Activated naive CD8-positive, alpha-beta T cell treated with anti-CD3 and anti-CD28 coated beads, Interleukin-2, amount 50 U/mL, for 16 hours (primary cell): Measurements from ENCODE around the gene OR5AU1.

ENCODE experiments used
- DNase-seq: peaks from one replicate; pipeline ENCODE4 v3.0.0-alpha.2; 2020; ENCODE audit warnings: low read depth, low spot score

The OR5AU1 gene

DNA sequence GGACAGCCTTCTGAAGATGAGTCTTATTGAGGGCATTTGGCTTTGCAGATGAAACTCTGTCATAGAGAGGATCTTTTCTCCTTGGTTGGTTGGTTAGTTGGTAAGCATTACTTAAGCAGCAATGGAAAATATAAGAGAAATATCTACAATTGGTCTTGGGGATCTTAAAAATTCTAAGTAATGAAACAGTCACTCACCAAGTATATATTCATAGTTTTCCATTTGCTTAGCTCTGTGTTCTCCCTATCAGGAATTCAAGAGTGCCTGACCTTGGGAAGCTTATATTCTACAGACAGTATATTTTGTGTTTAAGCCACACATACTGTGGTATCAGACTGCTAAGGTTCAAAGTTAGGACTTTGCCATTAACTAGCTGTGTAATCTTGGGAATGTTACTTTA, at the start of gene OR5AU1:
TSS of gene OR5AU1 (minus strand) at position 101 of the 400 bp plus-strand sequence. CDS start 191 bp downstream, outside the sequence.
- DNase-seq = no peak

DNA sequence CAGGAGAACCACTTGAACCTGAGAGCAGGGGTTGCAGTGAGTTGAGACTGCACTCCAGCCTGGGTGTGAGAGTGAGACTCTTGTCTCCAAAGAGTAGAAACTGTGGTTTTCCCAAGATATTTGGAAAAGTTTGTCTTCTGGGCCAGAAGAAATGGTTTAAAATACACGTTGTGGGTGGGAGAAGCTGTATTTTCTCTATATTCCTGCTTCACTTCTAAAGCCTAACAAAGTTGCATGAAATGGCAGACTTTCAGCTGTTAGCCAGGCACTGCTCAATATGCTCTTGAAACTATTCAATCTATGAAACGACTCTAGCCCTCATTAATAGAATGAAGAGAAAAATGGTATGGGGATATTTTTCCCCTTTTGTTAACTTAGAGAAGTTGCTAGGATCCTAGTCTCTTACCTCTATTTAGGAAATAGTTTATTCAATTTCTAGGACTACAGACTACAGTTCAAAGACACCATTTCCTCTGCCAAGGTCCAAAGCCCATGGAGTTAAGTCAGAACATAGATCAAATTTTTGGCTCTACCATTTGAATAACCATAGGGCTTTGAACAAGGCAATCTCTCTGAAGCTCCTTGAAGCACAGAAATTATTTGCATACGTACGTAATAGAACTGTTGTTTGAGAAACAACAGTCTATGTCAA, 49.3 kb upstream of the OR5AU1 start:
- DNase-seq = no peak

DNA sequence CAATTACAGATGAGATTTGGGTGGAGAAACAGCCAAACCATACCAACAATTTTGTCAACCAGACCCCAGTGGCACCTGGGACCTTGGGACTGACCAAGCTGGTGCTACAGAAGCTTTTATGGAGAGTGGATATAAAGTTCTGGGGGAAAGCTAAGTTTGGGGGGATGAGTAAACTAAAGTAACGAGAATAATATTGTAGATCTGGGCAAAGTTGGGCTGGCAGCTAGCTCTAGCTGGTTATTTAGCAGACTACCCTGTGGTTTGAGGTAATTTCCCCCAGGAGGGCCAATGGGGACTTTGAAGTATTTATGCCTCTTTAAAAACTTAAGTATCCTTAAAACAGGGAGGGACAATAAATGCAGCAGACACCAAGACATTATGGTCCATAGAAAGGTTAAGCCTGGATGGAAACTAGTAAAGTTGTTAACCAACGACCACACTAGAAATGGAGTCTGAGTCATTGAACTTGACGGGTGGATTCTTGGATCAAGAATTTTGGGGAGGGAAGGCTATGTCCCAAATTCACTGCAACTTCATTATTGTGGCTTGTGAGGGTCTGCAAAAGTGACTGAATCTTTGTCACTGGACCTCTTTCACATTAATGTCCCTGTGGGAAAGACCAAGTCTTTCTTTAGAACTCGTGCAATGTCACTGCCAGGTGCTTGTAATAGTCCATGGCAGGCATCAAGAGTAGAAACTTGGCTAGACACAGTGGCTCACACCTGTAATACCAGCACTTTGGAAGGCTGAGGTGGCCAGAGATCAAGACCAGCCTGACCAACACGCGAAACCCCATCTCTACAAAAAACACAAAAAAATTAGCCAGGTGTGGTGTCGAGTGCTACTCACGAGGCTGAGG, 48.5 kb upstream of the OR5AU1 start:
- DNase-seq = no peak

DNA sequence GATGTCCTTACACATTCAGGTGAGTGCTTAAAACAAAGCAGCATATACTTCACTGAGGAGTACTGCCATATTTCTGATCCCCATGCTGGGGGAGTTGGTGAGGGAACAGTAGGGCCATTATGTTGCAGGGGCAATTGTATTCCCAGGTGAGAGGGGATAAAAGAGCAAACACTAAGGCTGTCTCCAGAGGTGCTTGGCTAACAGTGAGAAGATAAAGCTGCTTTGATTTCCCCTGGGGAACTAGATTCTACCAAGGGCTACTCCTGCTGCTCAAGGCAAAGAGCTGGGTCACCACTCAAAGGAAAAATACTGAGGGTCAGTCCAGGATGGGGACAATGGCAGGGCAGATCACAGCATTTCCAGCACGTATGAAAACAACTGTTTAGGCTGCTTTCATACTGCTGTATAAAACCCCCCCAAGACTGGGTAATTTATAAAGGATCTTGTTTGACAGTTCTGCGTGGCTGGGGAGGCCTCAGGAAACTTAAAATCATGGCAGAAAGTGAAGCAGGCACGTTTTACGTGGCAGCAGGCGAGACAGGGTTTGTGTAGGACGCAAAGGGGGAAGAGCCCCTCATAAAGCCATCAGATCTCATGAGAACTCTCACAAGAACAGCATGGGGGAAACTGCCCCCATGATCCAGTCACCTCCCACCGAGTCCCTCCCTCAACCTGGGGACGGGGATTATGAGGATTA, 47.8 kb upstream of the OR5AU1 start:
- no peak for DNase-seq

GRCh38 chr14:21202463-21203358, 46.8 kb upstream of the OR5AU1 start:
- no peak for DNase-seq

GRCh38 chr14:21201732-21202462, 46.0 kb upstream of the OR5AU1 start:
- DNase-seq = no peak

DNA sequence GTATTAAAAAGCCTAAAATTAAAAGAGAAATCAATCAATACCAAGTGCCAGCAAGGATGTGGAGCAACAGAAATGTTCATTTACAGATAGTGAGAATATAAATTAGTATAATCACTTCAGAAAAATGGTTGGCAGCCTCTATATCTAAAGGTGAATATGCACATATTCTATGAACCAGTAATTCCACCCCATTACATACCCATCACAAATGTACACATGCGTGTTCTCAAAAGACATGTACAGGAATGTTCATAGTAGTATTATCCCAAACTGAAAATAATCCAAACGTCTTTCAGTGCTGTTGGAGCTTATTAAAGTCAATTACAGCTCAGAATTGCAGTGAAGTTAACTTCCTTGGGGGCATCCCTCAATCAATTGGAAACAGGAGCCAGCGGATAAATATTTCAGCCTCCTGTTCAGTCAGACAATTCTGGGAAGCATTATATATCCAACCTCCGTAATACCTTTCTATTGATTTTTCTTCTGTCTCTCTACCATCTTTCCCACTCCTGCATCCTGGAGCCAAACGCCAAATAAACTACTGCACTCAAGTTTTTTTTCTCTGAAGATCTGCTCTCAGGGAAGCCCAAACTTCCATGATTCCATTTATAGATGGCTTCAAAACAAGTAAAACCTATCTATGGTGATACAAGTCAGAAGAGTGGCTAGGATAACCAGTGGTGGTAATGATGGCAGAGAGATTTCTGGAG, 45.0 kb upstream of the OR5AU1 start:
- no peak for DNase-seq

DNA sequence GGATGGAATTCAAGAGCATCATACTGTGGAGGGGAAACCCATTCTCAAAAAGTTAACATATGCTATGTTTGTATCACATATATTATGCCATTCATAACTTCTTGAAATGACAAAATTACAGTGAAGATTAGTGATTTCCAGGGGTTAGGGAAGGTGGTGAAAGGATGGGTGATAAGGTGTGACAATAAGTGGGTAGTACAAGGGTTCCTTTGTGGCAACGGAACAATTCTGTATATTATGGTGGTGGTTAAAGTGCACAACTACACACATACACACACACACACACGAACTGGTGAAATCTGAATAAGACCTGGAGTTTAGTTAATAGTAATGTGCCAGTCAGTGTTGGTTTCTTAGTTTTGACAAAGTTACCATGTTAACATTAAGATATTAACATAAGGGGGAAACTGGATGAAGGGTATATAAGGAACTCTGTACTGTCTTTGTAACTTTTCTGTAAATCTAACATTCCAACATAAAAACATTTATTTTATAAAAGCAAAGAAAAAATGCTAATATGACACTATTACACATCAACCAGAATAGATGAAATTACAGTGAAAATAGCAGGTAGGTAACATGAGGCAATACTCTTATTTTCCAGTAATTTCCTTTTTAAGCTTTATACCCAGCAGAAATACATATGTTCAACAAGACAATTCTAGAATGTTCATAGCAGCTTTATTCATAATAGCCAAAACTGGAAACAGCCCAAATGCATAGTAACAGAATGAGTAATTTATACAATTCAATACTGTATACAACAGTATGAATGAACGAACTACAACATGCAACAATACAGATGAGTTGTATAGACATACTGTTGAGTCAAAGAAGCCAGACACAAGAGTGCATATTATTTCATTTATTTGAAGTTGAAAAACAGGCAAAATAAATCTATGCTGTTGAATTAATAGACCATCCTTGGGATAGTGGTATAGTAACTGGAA, 44.0 kb upstream of the OR5AU1 start:
- DNase-seq = no peak

DNA sequence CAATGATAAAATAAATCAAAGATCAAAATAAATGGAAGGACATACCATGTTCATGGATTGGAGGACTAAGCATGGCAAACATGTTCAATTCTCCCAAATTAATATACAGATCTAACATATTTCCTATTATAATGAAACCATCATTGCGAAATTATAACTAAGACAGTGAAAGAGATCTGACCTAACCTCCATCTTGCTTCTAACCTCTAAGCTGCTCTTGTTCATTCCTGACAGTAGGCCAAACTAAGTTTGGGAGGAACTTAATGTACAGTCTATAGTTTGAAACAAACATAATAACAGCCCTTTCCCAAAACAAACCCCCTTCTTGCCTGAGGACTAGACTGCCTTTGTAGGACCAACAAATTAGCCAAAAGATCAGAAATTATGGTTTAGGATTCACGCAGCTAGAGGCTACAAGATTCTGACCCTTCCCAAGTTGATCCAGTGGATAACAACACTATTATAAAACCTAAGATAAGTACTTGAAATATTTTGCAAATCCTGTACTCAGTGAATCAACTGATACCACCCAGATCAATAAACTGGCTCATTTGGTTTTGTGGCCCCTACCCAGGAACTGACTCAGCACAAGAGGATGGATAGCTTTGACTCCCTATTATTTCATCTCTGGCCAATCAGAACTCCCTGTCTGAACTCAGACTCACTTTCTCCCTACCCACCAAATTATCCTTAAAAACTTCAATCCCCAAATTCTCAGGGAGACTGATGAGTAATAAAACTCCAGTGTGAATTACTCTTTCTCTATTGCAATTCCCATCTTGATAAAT, 41.7 kb upstream of the OR5AU1 start:
- no peak for DNase-seq

GRCh38 chr14:21194597-21194996, 38.7 kb upstream of the OR5AU1 start:
- no peak for DNase-seq

DNA sequence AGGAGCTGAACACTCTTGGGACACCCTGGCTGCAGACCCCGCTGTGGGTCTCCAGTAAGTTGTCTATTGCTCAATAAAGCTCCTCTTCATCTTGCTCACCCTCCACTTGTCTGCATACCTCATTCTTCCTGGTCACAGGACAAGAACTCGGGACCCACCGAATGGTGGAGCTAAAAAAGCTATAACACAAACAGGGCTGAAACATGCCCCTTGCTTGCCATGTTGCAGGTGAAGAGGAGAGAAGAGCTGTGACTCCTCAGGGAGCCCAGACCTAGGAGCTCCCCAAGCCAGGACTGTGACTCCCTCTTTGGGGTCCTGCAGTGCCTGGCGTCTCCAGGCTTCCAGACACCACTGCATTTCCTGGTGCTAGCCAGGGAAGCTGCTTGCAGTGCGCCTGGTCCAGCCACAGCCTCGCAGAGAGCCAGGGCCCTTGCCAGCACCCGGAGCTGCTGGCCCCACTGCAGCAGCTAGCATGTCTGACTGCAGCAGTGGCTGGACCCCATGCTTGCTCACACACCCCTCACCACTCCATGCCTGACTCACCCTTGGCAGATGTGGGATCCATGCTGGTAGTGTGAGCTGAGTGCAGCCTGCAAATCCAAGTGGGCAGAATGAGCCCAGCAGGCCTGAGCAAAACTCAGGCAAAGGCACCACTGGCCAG, 37.1 kb upstream of the OR5AU1 start:
- DNase-seq = no peak

DNA sequence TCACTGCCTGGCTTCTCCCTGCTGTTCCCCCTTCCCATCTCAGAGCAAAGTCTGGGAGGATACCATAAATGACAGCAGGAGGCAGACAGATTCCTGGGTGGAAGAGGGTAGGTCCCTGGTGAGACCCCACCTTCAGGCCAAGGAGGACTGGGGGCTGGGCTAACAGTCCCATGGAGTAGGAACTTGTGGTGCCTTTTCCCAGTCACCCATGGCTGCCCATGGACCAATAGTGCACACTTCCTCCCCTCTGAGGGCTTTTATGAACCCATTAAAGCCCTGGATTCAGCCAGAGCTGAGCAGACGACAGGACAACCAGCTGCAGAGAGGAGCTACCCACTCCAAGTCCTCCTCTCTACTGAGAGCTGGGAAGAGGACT, 36.6 kb upstream of the OR5AU1 start:
- no peak for DNase-seq

GRCh38 chr14:21191809-21192446, 36.1 kb upstream of the OR5AU1 start:
- no peak for DNase-seq

DNA sequence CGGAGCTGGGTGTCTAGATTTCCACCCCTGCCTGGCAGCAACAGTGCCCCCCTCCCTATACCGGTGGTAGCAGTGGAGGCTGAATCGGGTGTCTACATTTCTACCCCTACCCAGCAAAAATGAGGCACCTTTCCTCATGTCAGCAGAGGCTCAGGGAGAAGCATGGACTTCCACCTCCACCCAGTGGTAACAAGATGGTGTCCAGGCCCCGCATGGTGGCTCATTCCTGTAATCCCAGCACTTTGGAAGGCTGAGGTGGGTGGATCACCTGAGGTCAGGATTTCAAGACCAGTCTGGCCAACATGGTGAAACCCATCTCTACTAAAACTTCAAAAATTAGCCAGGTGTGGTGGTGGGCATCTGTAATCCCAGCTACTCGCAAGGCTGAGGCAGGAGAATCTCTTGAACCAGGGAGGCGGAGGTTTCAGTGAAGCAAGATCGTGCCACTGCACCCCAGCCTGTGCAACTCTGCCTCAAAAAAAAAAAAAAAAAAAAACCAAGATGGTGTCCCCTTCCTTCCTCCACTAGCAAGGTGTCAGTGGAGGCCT, 35.5 kb upstream of the OR5AU1 start:
- DNase-seq = no peak

DNA sequence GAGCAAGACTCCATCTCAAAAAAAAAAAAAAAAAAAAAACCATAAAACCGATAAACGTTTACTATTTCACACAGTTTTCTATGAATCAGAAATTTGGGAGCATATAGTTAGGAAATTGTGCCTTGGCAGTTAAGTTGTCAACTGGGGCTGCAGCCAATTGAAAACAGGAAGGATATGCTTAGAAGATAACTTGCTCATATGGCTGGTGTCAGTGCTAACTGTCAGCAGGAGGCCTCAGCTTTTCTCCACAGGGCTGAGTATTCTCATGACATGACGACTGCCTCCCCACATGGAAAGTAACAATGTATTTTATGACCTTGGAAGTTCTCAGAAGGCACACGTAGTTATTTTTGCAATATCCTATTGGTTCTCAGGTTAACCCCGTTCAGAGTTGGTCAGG, 29.6 kb upstream of the OR5AU1 start:
- DNase-seq = no peak

DNA sequence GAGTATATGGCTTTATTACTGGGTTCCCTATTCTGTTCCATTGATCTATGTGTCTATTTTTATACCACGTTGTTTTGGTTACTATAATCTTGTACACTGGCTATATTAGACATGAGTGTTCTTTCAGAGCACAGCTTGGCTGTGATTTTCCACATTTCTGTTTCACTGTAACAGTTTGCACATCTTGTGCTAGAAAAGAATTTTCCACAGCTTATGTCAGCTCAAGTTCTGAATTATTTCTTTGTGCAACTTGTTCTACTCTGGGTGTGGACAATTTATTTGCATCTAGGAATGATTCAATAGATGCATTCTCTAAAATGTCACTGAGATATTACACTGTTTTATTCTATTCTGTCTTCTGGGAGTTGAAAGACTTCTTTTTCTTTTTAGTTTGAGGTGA, 28.4 kb upstream of the OR5AU1 start:
- no peak for DNase-seq

DNA sequence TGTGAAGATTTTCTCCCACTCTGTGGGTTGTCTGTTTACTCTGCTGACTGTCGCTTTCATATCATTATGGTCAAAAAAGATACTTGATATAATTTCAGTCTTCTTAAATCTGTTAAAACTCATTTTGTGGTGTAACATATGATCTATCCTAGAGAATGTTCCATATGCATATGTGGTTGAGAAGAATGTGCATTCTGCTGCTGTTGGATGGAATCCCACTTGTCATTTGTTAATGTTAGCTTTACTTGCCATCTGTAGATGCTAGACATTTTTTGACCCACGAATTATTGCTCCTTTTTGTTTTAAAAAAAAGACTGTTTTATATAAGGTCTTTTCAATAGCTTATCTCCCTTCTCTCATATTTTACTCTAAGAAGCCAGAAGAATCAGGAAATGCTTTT, 26.3 kb upstream of the OR5AU1 start:
- DNase-seq = no peak
